SHP77 treated with DMSO at 0.1 percent for 48 hours (cell line): ENCODE data around the gene ZNF346.

Experiments used
- DNase-seq: peaks from one replicate; lab custom pipeline; 2025; lab: John Stamatoyannopoulos, UW

The ZNF346 gene

GRCh38 chr5:177094224-177095087, 72.0 kb downstream of the ZNF346 start:
- DNase-seq, result no peak

DNA sequence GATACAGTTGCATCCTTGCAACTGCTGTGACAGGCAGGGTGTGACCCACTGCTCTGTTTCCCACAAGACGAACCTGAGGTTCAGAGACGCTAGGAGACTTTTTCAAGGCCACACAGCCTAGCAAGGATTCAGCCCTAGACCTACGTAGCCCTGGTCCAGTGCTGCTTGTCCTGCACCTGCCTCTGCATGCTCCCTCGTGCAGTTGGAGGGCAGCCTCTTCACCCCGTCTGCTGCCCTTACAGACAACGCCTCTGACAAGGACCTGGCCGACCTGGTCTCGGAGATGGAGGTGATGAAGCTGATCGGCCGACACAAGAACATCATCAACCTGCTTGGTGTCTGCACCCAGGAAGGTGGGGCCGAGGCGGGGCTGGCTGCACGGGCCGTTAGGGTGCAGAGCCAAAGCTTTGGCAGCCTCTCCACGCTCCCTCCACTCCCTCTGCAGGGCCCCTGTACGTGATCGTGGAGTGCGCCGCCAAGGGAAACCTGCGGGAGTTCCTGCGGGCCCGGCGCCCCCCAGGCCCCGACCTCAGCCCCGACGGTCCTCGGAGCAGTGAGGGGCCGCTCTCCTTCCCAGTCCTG, 72.7 kb downstream of the ZNF346 start:
- no peak for DNase-seq

- DNase-seq, result no peak
Observed at GRCh38 chr5:177096162-177097015, 73.9 kb downstream of the ZNF346 start.

DNA sequence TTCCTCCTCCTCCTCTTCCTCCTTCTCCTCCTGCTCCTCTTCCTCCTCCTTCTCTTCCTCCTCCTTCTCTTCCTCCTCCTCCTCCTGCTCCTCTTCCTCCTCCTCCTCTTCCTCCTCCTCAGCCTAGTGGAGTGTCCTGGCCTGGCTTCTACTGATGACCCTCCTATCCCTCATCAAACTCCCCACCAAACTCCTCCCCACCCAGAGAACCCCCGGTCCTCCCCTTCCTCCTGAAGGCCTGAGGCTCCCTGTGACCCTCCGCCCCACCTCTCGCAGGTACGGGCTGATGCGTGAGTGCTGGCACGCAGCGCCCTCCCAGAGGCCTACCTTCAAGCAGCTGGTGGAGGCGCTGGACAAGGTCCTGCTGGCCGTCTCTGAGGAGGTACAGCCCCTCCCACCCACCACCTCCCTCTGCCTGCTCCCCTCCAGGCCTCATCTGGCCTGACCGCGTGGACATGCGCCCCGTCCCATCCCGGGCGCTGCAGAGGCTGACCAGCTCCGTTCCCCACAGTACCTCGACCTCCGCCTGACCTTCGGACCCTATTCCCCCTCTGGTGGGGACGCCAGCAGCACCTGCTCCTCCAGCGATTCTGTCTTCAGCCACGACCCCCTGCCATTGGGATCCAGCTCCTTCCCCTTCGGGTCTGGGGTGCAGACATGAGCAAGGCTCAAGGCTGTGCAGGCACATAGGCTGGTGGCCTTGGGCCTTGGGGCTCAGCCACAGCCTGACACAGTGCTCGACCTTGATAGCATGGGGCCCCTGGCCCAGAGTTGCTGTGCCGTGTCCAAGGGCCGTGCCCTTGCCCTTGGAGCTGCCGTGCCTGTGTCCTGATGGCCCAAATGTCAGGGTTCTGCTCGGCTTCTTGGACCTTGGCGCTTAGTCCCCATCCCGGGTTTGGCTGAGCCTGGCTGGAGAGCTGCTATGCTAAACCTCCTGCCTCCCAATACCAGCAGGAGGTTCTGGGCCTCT, 74.8 kb downstream of the ZNF346 start:
- no peak for DNase-seq

GRCh38 chr5:177098120-177098469, 75.6 kb downstream of the ZNF346 start:
- no peak for DNase-seq

GRCh38 chr5:177098470-177099141, 76.1 kb downstream of the ZNF346 start:
- DNase-seq, result peak; percentile 18

GRCh38 chr5:177099422-177100093, 77.1 kb downstream of the ZNF346 start:
- no peak for DNase-seq

DNA sequence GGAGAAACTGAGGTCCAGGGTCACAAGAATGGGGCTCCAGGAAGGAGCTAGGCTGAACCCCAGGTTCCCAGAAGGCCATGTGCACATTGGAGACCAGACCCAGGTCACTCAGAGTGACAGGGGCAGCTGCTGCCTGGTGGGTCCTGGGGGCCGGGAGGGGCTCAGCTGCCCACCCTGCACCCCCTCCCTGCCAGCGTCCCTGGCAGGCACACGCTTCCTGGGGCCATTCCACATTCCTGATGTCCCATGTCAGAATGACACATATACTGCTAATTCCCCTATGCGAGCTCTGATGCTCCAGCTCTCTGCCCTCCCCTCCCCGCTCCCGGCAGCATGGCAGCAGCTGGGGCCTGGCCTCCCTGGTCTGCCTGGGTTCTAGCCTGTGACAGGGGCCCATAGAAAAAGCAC, 78.2 kb downstream of the ZNF346 start:
- no peak for DNase-seq

DNA sequence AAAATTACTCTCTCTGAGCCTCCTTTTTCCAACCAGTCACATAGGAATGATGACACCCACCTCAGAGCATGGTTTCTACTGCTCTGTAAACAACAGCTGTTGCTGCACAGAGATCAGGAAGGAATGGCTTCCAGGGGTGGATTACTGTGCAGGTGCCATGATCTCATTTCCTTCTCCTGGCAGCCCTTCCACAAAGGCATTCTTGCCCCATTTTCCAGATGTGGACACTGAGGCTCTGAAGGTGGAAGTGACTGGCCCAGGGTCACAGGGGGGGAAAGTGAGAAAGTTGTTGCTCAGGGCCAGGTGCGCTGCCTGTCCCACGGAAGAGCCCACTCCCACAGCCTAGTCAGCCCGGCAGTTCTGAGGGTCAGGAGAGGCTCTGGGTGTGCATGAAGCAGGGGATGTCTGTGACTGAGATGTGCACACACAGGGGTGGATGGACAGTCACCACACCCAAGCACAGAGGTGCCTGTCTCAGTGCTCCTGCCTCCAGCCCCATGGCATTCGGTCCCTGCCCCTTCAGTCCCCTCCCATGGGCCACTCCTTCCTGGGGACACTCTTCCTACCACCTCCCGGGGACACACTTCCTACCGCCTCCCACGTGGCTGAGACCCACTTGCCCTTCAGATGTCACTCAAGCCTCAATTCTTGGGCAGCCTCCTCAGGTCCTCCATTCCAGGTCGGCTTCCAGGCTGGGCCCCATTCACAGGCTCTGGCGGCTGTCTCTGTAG, 81.2 kb downstream of the ZNF346 start:
- DNase-seq, result peak; percentile 4

DNA sequence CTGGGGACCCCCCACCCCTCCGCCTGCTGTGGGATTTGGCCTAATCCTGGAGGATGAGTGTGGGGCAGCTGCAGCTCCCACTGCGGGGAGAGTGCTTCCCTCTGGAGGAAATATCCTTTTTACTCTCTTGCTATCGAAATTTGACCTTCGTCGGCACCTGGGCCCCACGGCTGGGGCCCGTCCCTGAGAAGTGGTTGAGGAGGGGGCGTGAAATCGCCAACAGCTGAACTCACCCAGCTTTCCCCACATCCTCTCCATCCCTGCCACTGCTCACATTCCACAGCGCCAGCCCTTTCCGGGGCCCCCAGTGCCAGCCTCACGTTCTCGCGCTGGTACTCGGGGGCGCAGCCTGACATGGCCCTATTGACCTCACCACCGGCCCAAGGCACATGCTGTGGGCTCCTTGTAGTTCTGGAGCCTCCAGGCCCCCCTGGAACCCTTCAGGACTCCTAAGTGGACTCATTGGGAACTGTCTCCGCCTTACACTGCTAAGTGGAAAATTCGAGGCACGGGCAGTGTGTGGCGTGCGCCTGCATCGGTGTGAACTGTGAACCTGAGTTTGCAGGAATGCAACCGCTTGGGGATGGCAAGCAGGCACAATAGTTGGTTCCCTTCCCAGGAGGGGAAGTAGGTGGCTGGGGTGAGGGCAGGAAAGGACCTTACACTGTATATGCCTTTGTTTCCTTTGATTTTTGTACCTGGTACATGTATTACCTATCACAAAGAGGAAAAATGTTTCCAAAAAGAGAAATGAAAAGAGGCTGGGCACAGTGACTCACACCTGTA, 83.4 kb downstream of the ZNF346 start:
- no peak for DNase-seq

DNA sequence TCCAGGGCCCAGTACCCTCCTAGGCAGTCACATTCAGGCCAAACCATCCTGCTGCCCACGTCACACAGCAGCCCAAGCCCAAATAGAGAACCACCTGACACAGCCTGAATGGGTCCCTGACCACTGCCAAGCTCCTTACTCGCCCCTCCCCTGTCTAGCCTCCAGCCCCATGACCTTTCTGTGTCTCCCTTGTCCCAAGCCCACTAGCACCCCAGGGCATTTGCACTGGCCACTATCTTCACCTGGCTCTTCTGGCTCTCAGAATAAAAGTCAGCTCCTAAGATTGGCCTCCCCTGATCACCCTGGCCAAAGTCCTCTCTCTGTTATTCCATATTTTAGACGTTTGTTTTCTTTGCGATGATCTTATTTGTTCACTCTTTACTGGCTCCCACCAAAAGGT, 84.7 kb downstream of the ZNF346 start:
- no peak for DNase-seq

DNA sequence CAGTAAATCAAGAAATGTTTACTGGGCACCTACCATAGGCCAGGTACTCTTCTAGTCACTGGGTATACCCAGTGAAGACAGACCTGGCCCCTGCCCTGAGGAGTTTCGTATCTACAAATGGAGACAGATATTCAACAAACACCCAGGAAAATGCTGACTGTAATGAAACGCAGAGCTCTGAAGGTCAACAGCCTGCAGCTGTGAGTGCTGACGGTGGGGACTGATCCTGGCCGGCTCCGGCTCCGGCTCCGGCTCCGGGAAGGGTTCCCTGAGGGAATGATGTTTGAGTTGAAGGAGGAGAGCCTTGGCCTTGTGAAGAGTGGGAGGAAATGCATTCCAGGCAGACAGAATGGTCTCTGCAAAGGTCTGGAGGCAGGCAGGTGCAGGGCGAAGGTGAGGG, 87.3 kb downstream of the ZNF346 start:
- no peak for DNase-seq

DNA sequence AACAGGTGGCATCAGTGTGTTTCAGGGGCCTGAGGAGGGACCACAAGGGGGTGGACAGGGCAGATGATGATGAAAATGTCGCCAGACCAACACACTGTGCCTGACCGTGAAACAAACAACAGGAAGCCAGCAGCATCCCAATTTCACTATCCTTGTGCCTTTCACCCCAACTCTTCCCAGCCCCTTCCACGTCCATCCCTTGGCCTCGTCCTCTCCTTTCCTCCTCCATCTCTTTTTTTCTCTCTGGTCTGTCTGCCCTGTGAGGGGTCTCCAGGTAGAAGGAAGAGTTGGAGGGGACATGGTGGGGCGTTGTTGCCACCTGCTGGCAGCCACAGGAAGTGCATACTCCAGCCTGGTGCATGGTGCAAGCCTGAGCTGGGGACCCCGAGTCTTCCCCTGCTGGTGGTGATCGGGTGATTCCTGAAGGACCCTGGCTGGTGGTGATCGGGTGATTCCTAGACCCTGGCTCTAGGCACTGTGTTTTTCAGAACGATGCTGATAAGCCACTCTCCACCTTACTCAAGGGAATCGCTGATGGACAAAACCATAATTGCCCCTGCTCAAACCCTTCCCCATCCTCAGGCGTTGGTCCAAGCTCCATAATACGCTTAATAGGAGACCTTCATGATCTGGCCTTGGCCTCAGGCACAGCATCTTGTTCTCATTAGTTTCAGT, 89.4 kb downstream of the ZNF346 start:
- DNase-seq, result peak; percentile 30

DNA sequence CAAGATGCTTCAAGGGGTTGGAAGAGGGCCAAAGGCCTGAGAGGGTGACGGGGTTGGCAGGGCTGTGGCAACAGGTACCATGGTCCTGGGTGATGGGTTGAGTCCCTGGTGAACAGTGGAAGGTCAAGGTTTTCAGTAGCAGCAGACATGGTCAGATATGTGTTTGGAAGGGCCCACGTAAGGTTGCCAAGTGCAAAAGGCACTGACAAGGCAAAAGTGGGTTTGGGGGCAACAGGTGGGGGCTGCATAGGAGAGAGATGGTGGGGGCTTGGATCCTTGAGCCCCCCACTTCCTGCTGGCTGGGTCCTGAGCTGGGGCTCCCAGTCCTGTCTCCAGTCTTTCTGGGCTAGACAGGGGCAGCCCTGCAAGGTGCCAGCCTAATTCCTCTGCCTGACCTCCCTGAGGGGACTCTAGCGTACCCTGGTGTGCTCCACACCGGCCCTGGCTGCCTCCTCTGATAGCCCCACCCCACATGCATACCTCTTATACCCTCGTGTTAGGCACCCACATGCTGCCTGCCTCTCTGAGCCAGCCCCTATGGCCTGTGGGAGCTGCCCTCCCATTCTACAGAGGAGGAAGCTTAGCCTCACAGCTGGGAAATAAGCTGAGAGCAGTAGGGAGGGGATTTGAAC, 90.2 kb downstream of the ZNF346 start:
- DNase-seq, result no peak

- peak; percentile 8 for DNase-seq
Observed at GRCh38 chr5:177113566-177114424, 91.3 kb downstream of the ZNF346 start.

DNA sequence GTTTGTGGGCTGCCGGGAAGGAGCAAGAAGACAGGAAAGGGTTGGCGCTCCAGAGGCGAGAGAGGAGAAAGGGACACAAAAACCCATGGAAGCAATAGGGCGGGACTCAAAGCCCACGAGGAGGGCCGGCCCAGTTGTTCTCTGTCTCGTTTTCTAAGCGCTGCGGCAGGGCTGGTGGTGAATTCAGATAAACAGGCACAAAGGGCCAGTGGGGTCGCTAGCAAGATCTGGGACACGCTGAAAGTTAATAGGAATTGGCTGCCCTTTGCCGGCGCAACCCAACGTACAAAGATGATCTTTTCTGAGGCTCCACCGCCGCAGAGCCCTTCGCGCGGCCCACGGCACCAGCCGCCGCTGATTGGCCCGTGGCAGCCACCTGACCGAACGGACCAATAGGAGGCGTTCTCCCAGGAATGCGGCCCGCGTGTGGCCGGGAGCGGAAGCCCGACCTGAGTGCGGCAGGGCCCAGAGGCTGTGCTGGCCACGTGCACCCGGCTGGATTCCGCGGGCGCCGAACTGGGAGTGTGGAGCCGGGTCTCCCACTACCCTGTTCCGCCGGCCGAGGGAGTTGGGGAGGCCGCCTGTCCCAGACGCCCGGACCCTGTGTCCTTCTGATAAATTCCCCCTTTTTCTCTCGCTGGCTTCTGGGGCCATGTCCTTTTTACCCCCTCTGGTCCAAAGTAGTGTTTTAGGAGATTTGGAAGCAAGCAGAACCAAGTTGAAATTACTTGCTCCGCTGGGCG, 94.3 kb downstream of the ZNF346 start:
- no peak for DNase-seq
